ENCODE measurements around the gene INPP5K. TPM values are rescaled to one million over a fixed set of nuclear protein-coding genes. Genes with fewer than 3 reads are reported as not detected.

Gene INPP5K
- total RNA-seq, 1 experiment from 2014 or later = 29.4 TPM

DNA sequence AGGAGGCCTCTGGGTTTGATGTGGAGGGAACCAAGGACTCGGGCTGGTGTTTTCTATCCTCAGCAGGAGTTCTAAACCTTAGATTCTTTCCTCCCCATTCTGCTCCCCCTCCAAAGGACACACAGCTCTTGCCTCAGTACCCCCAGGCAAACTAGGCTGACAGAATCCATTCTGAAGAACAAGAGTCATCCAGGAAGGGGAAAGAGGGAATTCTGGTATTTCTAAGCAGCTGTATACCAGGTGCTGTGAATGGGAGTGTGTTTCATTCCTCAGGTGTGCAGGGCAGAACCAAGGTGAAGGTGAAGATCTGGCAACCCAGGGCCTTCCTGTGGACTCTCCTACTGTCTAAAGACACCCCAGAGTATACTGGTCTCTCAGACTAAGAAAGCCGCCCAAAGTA lies 4.1 kb downstream of the INPP5K start:
- no peak overlapping the region for H3K27ac ChIP-seq (ENCODE audit: insufficient read length, low read depth, low read length)
- no peak overlapping the region for H3K4me3 Mint-ChIP-seq
- TF ChIP-seq, protein P1, sequence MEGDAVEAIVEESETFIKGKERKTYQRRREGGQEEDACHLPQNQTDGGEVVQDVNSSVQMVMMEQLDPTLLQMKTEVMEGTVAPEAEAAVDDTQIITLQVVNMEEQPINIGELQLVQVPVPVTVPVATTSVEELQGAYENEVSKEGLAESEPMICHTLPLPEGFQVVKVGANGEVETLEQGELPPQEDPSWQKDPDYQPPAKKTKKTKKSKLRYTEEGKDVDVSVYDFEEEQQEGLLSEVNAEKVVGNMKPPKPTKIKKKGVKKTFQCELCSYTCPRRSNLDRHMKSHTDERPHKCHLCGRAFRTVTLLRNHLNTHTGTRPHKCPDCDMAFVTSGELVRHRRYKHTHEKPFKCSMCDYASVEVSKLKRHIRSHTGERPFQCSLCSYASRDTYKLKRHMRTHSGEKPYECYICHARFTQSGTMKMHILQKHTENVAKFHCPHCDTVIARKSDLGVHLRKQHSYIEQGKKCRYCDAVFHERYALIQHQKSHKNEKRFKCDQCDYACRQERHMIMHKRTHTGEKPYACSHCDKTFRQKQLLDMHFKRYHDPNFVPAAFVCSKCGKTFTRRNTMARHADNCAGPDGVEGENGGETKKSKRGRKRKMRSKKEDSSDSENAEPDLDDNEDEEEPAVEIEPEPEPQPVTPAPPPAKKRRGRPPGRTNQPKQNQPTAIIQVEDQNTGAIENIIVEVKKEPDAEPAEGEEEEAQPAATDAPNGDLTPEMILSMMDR (conservative IDR thresholded peaks at IDR 0.05) = no peak
- WGBS (ENCODE audit: extremely low coverage, insufficient read length, low lambda C conversion rate) = no CpG with 5 or more reads among the region's 2 CpGs
- H2BK120ac ChIP-seq (ENCODE audit: low read depth, low read length, poor library complexity, severe bottlenecking) = no peak overlapping the region
- no peak overlapping the region for H4K5ac ChIP-seq (ENCODE audit: insufficient read length, low read depth, low read length)
- no peaks in the 10 kb centered on the region for H3K79me2 ChIP-seq (ENCODE audit: insufficient read depth, low read length)
- no peaks in the 10 kb centered on the region; the same call in 1 of the 2 replicates for H3K27me3 Mint-ChIP-seq (ENCODE audit: low read depth)
- H4K20me1 ChIP-seq (ENCODE audit: control insufficient read depth, insufficient read depth, insufficient read length) = no peaks in the 10 kb centered on the region
- H3K4ac ChIP-seq (ENCODE audit: low read depth, low read length) = no peak overlapping the region
- no peaks in the 10 kb centered on the region for H3K9me3 ChIP-seq (ENCODE audit: control insufficient read depth, low read depth, low read length)
- H3K4me2 ChIP-seq (ENCODE audit: insufficient read depth, insufficient read length, low read length) = no peak overlapping the region
- no peaks in the 10 kb centered on the region; a peak in 1 of 5 replicates for H3K9me3 Mint-ChIP-seq
- no peak for DNase-seq
- H2BK12ac ChIP-seq (ENCODE audit: insufficient read length, low read depth, low read length) = no peak overlapping the region
- no peak overlapping the region for H3T11ph ChIP-seq (ENCODE audit: low read length)
- H3K27ac Mint-ChIP-seq = no peak overlapping the region
- no peak overlapping the region for H4K91ac ChIP-seq (ENCODE audit: insufficient read length, low read depth, low read length)
- H2BK5ac ChIP-seq (ENCODE audit: insufficient read length, low read length) = no peak overlapping the region
- H3K27me3 ChIP-seq (ENCODE audit: insufficient read depth, low read length) = no peaks in the 10 kb centered on the region
- H2BK20ac ChIP-seq (ENCODE audit: low read depth, low read length, poor library complexity, severe bottlenecking) = no peak overlapping the region
- no peak overlapping the region for H3K56ac ChIP-seq (ENCODE audit: insufficient read length, low read depth, low read length)
- H3K36me3 Mint-ChIP-seq (ENCODE audit: insufficient read depth in 1 of 3, low read depth in 3 of 3) = peaks cover 0 to 39% (median 20%) of the 10 kb centered on the region in 3 experiments; a peak in 5 of 7 replicates
- peaks cover 10% of the 10 kb centered on the region for H3K23me2 ChIP-seq (ENCODE audit: insufficient read length, low read depth, low read length, poor library complexity, severe bottlenecking)
- H3K18ac ChIP-seq (ENCODE audit: insufficient read length, low read depth, low read length) = no peak overlapping the region
- H3K79me1 ChIP-seq (ENCODE audit: insufficient read depth, low read depth, low read length, poor library complexity, severe bottlenecking) = no peaks in the 10 kb centered on the region
- H3K4me1 Mint-ChIP-seq = peaks cover 12 to 17% of the 10 kb centered on the region in 2 experiments
- no peak overlapping the region for H3K9ac ChIP-seq (ENCODE audit: extremely low read depth, insufficient read length, low read length)
- 0 out of 2 replicates have a peak, but pooled peaks cover 2% of the 10 kb centered on the region for H3K4me1 ChIP-seq (ENCODE audit: insufficient read depth, low read length)
- H4K8ac ChIP-seq (replicated peaks; ENCODE audit: insufficient read length, low read depth, low read length) = no peak overlapping the region
- H2BK15ac ChIP-seq (ENCODE audit: low read depth, low read length) = no peak overlapping the region
- H3K23ac ChIP-seq (ENCODE audit: insufficient read length, low read depth, low read length) = no peak overlapping the region
- no peak overlapping the region for H3K14ac ChIP-seq (ENCODE audit: insufficient read depth, low read length)
- H2AK5ac ChIP-seq (ENCODE audit: insufficient read length, low read length) = no peak overlapping the region
- no peak overlapping the region for H2AFZ ChIP-seq (ENCODE audit: low read length)

All from H9 (cell line).